Prostate gland (tissue), 2 donors: ENCODE results near the gene SMYD2.

Experiments
- POLR2A ChIP-seq: fragments of 450-650 bp; IDR thresholded peaks from one replicate; pipeline ENCODE4 v1.6.1; 2016; ENCODE audit warnings: antibody characterized with exemption, mild to moderate bottlenecking
- POLR2AphosphoS5 ChIP-seq: sonication (generic); formaldehyde crosslinking; IDR thresholded peaks from one replicate; pipeline ENCODE4 v1.6.1; 2017; ENCODE audit warnings: antibody characterized with exemption
- TF ChIP-seq, protein P1 (sequence below), 4 experiments: fragments of 200-600 bp in 2 of 4; fragments of 450-650 bp in 2 of 4; sonication (generic) in 2 of 4; IDR thresholded peaks; 1 replicate in 3 of 4; 2 replicates in 1 of 4; pipeline ENCODE4 v1.5.1; 2016 to 2019; ENCODE audit warnings: antibody characterized with exemption in 4 of 4, mild to moderate bottlenecking in 2 of 4, moderate library complexity in 2 of 4

DNA sequence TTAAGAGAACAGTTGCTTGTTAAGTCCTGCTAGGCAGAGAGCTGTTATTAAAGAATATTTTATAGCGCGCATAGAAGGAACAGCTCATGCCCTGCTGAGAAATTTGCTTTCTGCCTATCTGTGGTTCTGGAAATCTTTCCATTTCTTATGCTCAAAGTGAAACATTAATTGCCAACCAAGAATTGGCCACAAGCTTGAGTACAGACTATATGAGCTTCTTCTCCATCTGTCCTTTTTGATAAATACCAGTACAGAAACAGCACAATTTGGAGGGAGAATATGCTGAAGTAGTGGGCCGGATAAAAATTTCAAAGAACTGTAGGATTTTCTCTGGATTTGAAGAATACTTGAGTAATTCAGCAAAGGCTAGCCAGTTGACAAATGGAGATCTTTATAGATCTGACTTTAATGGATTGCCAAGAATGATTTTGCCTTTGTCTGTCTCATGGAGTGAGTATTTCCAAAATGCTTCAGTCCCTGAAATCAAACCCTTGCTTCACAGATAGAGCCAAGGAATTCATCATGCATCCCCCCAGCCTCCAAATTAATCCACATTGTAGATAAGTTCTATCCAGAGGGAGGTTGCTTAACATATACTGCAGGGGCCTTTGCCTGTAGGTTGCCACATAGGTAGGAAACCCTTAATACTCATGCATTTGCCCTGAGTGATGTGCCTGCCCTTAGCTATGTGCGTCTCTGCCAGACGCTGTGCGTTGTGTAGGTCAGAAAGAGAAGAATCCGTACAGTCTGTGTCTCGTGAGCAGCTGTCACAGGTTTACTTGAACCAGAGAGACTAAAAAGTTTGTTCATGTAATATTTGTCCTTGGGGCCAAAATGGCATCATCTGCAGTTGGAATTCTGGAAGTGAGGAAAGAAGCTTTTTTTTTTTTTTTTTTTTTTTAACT, 44.2 kb downstream of the SMYD2 start:
- TF ChIP-seq POLR2A = no peak
- TF ChIP-seq POLR2AphosphoS5 = no peak
- TF ChIP-seq, protein P1, sequence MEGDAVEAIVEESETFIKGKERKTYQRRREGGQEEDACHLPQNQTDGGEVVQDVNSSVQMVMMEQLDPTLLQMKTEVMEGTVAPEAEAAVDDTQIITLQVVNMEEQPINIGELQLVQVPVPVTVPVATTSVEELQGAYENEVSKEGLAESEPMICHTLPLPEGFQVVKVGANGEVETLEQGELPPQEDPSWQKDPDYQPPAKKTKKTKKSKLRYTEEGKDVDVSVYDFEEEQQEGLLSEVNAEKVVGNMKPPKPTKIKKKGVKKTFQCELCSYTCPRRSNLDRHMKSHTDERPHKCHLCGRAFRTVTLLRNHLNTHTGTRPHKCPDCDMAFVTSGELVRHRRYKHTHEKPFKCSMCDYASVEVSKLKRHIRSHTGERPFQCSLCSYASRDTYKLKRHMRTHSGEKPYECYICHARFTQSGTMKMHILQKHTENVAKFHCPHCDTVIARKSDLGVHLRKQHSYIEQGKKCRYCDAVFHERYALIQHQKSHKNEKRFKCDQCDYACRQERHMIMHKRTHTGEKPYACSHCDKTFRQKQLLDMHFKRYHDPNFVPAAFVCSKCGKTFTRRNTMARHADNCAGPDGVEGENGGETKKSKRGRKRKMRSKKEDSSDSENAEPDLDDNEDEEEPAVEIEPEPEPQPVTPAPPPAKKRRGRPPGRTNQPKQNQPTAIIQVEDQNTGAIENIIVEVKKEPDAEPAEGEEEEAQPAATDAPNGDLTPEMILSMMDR (IDR thresholded peaks at IDR 0.05) = no peak
